Measurements from ENCODE around the gene RXRA. TPM values are rescaled to one million over a fixed set of nuclear protein-coding genes. Genes with fewer than 3 reads are reported as not detected.

RXRA gene
- total RNA-seq, 4 donors from 2014 or later, result 41.8 to 83.1 (median 50.4) TPM

- peaks cover 63 to 98% (median 74%) of the 10 kb centered on the region in 3 donors for H3K4me1 ChIP-seq
- intact Hi-C loops (cut with DNase I), result no loop called here
Measured at GRCh38 chr9:134390947-134391318, 64.7 kb downstream of the RXRA start.

GRCh38 chr9:134391319-134392231 is 65.3 kb downstream of the RXRA start:
- Histone ChIP-seq H3K27ac (peak overlapping the region; percentile 32 to 57 (median 48)), H3K9me3 (no peaks in the 10 kb centered on the region), H3K4me1 (peaks cover 61 to 98% (median 75%) of the 10 kb centered on the region in 3 donors), H3K36me3 (peaks cover 0 to 12% (median 0%) of the 10 kb centered on the region in 3 donors), H3K4me3 (peak overlapping the region in 2 of 4 donors; percentile 4 to 10), H3K27me3 (no peaks in the 10 kb centered on the region)
- TF ChIP-seq CTCF (IDR thresholded peaks at IDR 0.05) (no peak), POLR2A (IDR thresholded peaks at IDR 0.05) (no peak)
- no peak for DNase-seq
- WGBS, 2 donors, result 46 to 57% methylated on average over 2 to 6 of the region's 35 CpGs
- intact Hi-C loops (cut with DNase I), result no loop called here

More at GRCh38 chr9:134390947-134391318, 64.7 kb downstream of the RXRA start:
- H3K27me3 ChIP-seq, result no peaks in the 10 kb centered on the region
- peak overlapping the region in 2 of 4 donors; percentile 4 to 10 for H3K4me3 ChIP-seq
- no peak for TF ChIP-seq POLR2A (IDR thresholded peaks at IDR 0.05)
- no peak for TF ChIP-seq CTCF (IDR thresholded peaks at IDR 0.05)
- WGBS, 2 donors, result no CpG with 5 or more reads among the region's 11 CpGs
- H3K36me3 ChIP-seq, result peaks cover 0 to 8% (median 0%) of the 10 kb centered on the region in 3 donors
- DNase-seq, result no peak
- H3K9me3 ChIP-seq, result no peaks in the 10 kb centered on the region
- H3K27ac ChIP-seq, result peak overlapping the region; percentile 23 to 50 (median 40)

GRCh38 chr9:134392900-134393299 is 66.6 kb downstream of the RXRA start:
- no peaks in the 10 kb centered on the region for H3K27me3 ChIP-seq
- DNase-seq, result no peak
- TF ChIP-seq CTCF (IDR thresholded peaks at IDR 0.05) (no peak), POLR2A (IDR thresholded peaks at IDR 0.05) (no peak)
- H3K36me3 ChIP-seq, result peaks cover 0 to 20% (median 0%) of the 10 kb centered on the region in 3 donors
- no peaks in the 10 kb centered on the region for H3K9me3 ChIP-seq
- peaks cover 56 to 98% (median 69%) of the 10 kb centered on the region in 3 donors for H3K4me1 ChIP-seq
- peak overlapping the region in 1 of 4 donors; percentile 7 for H3K27ac ChIP-seq
- no peak overlapping the region for H3K4me3 ChIP-seq
- WGBS, 2 donors, result 71% methylated on average over 6 of the region's 12 CpGs; no CpG with 5 or more reads in 1 of the 2 donors
- intact Hi-C loops (cut with DNase I), result no loop called here

- Histone ChIP-seq H3K27me3 (no peaks in the 10 kb centered on the region), H3K4me1 (peaks cover 53 to 97% (median 64%) of the 10 kb centered on the region in 3 donors), H3K36me3 (peaks cover 0 to 20% (median 0%) of the 10 kb centered on the region in 3 donors), H3K4me3 (no peak overlapping the region), H3K27ac (no peak overlapping the region), H3K9me3 (no peaks in the 10 kb centered on the region)
- WGBS, 2 donors, result 88 to 95% methylated on average over 2 to 6 of the region's 7 CpGs
- no peak for TF ChIP-seq CTCF (IDR thresholded peaks at IDR 0.05)
- no peak for TF ChIP-seq POLR2A (IDR thresholded peaks at IDR 0.05)
- intact Hi-C loops (cut with DNase I), result no loop called here
- no peak for DNase-seq
Measured at GRCh38 chr9:134393582-134394280, 67.5 kb downstream of the RXRA start.
